Neural cell (in vitro differentiated cells): ENCODE data around the gene BRI3BP.

Source experiments
- EZH2 ChIP-seq: fragments of 200-600, 300-800 bp; shearing (Covaris generic), sonication (generic); IDR thresholded peaks from 2 replicates; pipeline ENCODE4 v1.6.1; 2014; ENCODE audit warnings: antibody characterized with exemption, low read length, borderline replicate concordance, mild to moderate bottlenecking; ENCODE audit not compliant: insufficient read depth, poor library complexity, severe bottlenecking
- POLR2AphosphoS5 ChIP-seq: IDR thresholded peaks from 2 replicates; pipeline ENCODE4 v1.6.1; 2012
- RAD21 ChIP-seq: fragments of 450-650 bp; conservative IDR thresholded peaks from 2 replicates; pipeline ENCODE4 v1.6.1; 2014; ENCODE audit warnings: antibody characterized with exemption, mild to moderate bottlenecking, moderate library complexity
- SMC3 ChIP-seq: fragments of 450-650 bp; conservative IDR thresholded peaks from 2 replicates; pipeline ENCODE4 v1.6.1; 2014; ENCODE audit warnings: antibody characterized with exemption, mild to moderate bottlenecking, moderate library complexity; ENCODE audit not compliant: poor library complexity
- TAF1 ChIP-seq: IDR thresholded peaks from 2 replicates; pipeline ENCODE4 v1.6.1; 2012; ENCODE audit warnings: low read depth
- TF ChIP-seq, protein P1 (sequence below): fragments of 450-650 bp; IDR thresholded peaks from 2 replicates; pipeline ENCODE4 v1.5.1; 2014; ENCODE audit warnings: antibody characterized with exemption, mild to moderate bottlenecking, moderate library complexity; ENCODE audit not compliant: poor library complexity, severe bottlenecking
- TF ChIP-seq, protein P2 (sequence below): IDR thresholded peaks from 2 replicates; pipeline ENCODE4 v1.6.1; 2012; ENCODE audit warnings: borderline replicate concordance

DNA sequence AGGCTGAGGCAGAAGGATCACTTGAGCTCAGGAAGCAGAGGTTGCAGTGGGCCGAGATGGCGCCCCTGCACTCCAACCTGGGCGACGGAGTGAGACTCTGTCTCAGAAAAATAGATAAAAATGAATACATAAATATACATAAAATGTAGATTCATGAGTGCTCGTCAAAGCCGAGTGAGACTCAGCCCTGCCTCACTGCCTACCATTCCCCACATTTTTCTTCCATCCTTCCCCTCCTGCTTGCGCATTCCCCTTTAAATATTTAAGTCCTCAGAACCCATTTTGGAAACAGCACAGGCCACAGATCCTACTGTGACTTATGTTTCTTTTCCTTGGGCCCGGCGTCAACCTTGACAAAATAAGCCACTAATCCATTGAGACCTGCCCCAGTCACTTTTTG, 39.8 kb downstream of the BRI3BP start:
- TF ChIP-seq, protein P1, sequence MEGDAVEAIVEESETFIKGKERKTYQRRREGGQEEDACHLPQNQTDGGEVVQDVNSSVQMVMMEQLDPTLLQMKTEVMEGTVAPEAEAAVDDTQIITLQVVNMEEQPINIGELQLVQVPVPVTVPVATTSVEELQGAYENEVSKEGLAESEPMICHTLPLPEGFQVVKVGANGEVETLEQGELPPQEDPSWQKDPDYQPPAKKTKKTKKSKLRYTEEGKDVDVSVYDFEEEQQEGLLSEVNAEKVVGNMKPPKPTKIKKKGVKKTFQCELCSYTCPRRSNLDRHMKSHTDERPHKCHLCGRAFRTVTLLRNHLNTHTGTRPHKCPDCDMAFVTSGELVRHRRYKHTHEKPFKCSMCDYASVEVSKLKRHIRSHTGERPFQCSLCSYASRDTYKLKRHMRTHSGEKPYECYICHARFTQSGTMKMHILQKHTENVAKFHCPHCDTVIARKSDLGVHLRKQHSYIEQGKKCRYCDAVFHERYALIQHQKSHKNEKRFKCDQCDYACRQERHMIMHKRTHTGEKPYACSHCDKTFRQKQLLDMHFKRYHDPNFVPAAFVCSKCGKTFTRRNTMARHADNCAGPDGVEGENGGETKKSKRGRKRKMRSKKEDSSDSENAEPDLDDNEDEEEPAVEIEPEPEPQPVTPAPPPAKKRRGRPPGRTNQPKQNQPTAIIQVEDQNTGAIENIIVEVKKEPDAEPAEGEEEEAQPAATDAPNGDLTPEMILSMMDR = no peak
- TF ChIP-seq EZH2 (no peak), RAD21 (no peak), POLR2AphosphoS5 (no peak), SMC3 (no peak), TAF1 (no peak)
- TF ChIP-seq, protein P2, sequence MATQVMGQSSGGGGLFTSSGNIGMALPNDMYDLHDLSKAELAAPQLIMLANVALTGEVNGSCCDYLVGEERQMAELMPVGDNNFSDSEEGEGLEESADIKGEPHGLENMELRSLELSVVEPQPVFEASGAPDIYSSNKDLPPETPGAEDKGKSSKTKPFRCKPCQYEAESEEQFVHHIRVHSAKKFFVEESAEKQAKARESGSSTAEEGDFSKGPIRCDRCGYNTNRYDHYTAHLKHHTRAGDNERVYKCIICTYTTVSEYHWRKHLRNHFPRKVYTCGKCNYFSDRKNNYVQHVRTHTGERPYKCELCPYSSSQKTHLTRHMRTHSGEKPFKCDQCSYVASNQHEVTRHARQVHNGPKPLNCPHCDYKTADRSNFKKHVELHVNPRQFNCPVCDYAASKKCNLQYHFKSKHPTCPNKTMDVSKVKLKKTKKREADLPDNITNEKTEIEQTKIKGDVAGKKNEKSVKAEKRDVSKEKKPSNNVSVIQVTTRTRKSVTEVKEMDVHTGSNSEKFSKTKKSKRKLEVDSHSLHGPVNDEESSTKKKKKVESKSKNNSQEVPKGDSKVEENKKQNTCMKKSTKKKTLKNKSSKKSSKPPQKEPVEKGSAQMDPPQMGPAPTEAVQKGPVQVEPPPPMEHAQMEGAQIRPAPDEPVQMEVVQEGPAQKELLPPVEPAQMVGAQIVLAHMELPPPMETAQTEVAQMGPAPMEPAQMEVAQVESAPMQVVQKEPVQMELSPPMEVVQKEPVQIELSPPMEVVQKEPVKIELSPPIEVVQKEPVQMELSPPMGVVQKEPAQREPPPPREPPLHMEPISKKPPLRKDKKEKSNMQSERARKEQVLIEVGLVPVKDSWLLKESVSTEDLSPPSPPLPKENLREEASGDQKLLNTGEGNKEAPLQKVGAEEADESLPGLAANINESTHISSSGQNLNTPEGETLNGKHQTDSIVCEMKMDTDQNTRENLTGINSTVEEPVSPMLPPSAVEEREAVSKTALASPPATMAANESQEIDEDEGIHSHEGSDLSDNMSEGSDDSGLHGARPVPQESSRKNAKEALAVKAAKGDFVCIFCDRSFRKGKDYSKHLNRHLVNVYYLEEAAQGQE = no peak
